ENCODE measurements around the gene CRIP3. TPM values are rescaled to one million over a fixed set of nuclear protein-coding genes. Genes with fewer than 3 reads are reported as not detected.

Gene CRIP3
- total and polyA plus RNA-seq, 2 of the 13 experiments (the other 11 are each of a cell fraction or from before 2014, with no cell fraction given): 6.3 to 9.3 TPM

DNA sequence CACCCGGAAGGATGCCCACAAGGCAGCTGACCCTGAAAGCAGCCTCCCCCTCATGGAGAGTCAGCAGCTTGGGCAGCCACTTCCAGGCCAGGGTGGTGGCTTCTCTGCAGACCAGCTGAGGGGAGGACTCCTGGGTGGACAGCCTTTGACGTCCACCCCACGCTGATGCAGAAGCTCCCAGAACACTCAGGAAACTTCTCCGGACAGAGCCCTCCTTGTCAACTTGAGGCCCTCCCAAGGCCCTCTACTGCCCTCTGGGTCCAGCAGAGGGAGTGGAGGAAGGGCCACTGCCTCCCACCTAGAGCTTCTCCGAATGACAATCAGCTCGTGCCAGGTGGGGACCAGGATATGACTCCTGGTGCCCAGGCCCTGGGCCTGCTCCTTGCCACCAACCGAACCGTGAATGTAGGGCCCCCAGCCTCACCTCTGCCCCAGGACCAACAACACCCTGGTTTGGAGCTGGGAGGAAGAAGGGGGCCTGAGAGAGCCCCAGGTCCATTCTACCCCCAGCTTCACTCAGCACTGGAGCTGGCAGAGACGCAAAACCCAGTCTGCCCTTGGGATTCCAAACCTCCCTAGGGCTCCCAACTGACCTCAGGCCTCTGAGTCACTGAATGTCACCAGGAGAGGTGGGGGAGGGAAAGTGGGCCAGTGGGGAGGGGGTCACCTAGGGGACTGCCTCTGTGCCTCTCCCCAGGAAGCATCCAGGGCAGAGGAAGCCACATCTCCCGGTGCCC lies 21.5 kb downstream of the CRIP3 start (continued):
- TF ChIP-seq ATF1 (CRISPR knock-in tag; IDR thresholded peaks at IDR 0.05) (no peak), ZNF44 (CRISPR knock-in tag; IDR thresholded peaks at IDR 0.05) (no peak), NPAS2 (CRISPR knock-in tag; IDR thresholded peaks at IDR 0.05; ENCODE audit: borderline replicate concordance) (no peak), ZSCAN9 (CRISPR knock-in tag; IDR thresholded peaks at IDR 0.05; ENCODE audit: borderline replicate concordance) (no peak), ZFAT (CRISPR knock-in tag; conservative IDR thresholded peaks at IDR 0.05) (no peak), GPN1 (CRISPR knock-in tag; IDR thresholded peaks at IDR 0.05; ENCODE audit: borderline replicate concordance) (no peak), CREB1 (IDR thresholded peaks at IDR 0.05) (no peak), CREB1 (CRISPR knock-in tag; IDR thresholded peaks at IDR 0.05) (no peak), CEBPG (CRISPR knock-in tag; IDR thresholded peaks at IDR 0.05) (no peak), RFXANK (CRISPR knock-in tag; IDR thresholded peaks at IDR 0.05) (no peak; the same call in 1 of the 2 replicates), ZZZ3 (CRISPR knock-in tag; IDR thresholded peaks at IDR 0.05; ENCODE audit: borderline replicate concordance) (0 out of 2 replicates have a peak, but pooled peaks have one; percentile 44), YEATS4 (CRISPR knock-in tag; IDR thresholded peaks at IDR 0.05; ENCODE audit: borderline replicate concordance) (no peak), ETV6 (CRISPR knock-in tag; conservative IDR thresholded peaks at IDR 0.05) (no peak), ZNF121 (CRISPR knock-in tag; IDR thresholded peaks at IDR 0.05) (no peak), ZSCAN25 (CRISPR knock-in tag; IDR thresholded peaks at IDR 0.05) (peak; percentile 62; the same call in 1 of the 2 replicates), ZNF780A (CRISPR knock-in tag; IDR thresholded peaks at IDR 0.05) (no peak), ZNF343 (CRISPR knock-in tag; IDR thresholded peaks at IDR 0.05) (no peak; the same call in 1 of the 2 replicates)
- TF ChIP-seq, protein P1, sequence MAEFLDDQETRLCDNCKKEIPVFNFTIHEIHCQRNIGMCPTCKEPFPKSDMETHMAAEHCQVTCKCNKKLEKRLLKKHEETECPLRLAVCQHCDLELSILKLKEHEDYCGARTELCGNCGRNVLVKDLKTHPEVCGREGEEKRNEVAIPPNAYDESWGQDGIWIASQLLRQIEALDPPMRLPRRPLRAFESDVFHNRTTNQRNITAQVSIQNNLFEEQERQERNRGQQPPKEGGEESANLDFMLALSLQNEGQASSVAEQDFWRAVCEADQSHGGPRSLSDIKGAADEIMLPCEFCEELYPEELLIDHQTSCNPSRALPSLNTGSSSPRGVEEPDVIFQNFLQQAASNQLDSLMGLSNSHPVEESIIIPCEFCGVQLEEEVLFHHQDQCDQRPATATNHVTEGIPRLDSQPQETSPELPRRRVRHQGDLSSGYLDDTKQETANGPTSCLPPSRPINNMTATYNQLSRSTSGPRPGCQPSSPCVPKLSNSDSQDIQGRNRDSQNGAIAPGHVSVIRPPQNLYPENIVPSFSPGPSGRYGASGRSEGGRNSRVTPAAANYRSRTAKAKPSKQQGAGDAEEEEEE (CRISPR knock-in tag; IDR thresholded peaks at IDR 0.05; ENCODE audit: borderline replicate concordance): no peak
- TF ChIP-seq, protein P2, sequence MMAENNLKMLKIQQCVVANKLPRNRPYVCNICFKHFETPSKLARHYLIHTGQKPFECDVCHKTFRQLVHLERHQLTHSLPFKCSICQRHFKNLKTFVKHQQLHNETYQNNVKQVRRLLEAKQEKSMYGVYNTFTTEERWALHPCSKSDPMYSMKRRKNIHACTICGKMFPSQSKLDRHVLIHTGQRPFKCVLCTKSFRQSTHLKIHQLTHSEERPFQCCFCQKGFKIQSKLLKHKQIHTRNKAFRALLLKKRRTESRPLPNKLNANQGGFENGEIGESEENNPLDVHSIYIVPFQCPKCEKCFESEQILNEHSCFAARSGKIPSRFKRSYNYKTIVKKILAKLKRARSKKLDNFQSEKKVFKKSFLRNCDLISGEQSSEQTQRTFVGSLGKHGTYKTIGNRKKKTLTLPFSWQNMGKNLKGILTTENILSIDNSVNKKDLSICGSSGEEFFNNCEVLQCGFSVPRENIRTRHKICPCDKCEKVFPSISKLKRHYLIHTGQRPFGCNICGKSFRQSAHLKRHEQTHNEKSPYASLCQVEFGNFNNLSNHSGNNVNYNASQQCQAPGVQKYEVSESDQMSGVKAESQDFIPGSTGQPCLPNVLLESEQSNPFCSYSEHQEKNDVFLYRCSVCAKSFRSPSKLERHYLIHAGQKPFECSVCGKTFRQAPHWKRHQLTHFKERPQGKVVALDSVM (CRISPR knock-in tag; IDR thresholded peaks at IDR 0.05): peak; percentile 32; the same call in 1 of the 2 replicates
- TF ChIP-seq, protein P3, sequence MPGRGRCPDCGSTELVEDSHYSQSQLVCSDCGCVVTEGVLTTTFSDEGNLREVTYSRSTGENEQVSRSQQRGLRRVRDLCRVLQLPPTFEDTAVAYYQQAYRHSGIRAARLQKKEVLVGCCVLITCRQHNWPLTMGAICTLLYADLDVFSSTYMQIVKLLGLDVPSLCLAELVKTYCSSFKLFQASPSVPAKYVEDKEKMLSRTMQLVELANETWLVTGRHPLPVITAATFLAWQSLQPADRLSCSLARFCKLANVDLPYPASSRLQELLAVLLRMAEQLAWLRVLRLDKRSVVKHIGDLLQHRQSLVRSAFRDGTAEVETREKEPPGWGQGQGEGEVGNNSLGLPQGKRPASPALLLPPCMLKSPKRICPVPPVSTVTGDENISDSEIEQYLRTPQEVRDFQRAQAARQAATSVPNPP (CRISPR knock-in tag; IDR thresholded peaks at IDR 0.05): no peak
- TF ChIP-seq, protein P4, sequence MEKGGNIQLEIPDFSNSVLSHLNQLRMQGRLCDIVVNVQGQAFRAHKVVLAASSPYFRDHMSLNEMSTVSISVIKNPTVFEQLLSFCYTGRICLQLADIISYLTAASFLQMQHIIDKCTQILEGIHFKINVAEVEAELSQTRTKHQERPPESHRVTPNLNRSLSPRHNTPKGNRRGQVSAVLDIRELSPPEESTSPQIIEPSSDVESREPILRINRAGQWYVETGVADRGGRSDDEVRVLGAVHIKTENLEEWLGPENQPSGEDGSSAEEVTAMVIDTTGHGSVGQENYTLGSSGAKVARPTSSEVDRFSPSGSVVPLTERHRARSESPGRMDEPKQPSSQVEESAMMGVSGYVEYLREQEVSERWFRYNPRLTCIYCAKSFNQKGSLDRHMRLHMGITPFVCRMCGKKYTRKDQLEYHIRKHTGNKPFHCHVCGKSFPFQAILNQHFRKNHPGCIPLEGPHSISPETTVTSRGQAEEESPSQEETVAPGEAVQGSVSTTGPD (CRISPR knock-in tag; IDR thresholded peaks at IDR 0.05): no peak
- TF ChIP-seq, protein P5, sequence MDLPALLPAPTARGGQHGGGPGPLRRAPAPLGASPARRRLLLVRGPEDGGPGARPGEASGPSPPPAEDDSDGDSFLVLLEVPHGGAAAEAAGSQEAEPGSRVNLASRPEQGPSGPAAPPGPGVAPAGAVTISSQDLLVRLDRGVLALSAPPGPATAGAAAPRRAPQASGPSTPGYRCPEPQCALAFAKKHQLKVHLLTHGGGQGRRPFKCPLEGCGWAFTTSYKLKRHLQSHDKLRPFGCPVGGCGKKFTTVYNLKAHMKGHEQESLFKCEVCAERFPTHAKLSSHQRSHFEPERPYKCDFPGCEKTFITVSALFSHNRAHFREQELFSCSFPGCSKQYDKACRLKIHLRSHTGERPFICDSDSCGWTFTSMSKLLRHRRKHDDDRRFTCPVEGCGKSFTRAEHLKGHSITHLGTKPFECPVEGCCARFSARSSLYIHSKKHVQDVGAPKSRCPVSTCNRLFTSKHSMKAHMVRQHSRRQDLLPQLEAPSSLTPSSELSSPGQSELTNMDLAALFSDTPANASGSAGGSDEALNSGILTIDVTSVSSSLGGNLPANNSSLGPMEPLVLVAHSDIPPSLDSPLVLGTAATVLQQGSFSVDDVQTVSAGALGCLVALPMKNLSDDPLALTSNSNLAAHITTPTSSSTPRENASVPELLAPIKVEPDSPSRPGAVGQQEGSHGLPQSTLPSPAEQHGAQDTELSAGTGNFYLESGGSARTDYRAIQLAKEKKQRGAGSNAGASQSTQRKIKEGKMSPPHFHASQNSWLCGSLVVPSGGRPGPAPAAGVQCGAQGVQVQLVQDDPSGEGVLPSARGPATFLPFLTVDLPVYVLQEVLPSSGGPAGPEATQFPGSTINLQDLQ (CRISPR knock-in tag; IDR thresholded peaks at IDR 0.05): no peak
